OCI-LY1 (cell line): ENCODE measurements around the gene MCF2L2.

ENCODE experiments used
- H2AFZ ChIP-seq: fragments of 200-600 bp; sonication (generic), shearing (Covaris generic); 2 replicates; pipeline ENCODE4 v1.6.0; 2014; ENCODE audit warnings: antibody characterized with exemption, mild to moderate bottlenecking, low read length
- H3F3A ChIP-seq: fragments of 200-600 bp; sonication (generic), shearing (Covaris generic); 2 replicates; pipeline ENCODE4 v1.6.0; 2014; ENCODE audit warnings: mild to moderate bottlenecking, antibody characterized with exemption, low read length, moderate library complexity; ENCODE audit not compliant: insufficient read depth
- H3K27ac ChIP-seq: fragments of 200-600 bp; sonication (generic); 2 replicates; pipeline ENCODE4 v1.5.1; 2014; ENCODE audit warnings: low read length, mixed run types, mild to moderate bottlenecking, low read depth; ENCODE audit not compliant: poor library complexity, severe bottlenecking
- H3K27me3 ChIP-seq: fragments of 200-600 bp; sonication (generic); 2 replicates; pipeline ENCODE4 v1.6.0; 2014; ENCODE audit warnings: antibody characterized with exemption, mild to moderate bottlenecking, low read length, moderate library complexity; ENCODE audit not compliant: insufficient read depth
- H3K36me3 ChIP-seq: fragments of 200-600 bp; sonication (generic); 2 replicates; pipeline ENCODE4 v1.6.1; 2014; ENCODE audit warnings: mild to moderate bottlenecking, antibody characterized with exemption, low read length, moderate library complexity, mixed read lengths; ENCODE audit not compliant: insufficient read depth
- H3K4me1 ChIP-seq: fragments of 200-600 bp; sonication (generic); 2 replicates; pipeline ENCODE4 v1.5.1; 2014; ENCODE audit warnings: mild to moderate bottlenecking, low read length, moderate library complexity; ENCODE audit not compliant: insufficient read depth, severe bottlenecking
- H3K4me2 ChIP-seq: fragments of 200-600 bp; sonication (generic), shearing (Covaris generic); 2 replicates; pipeline ENCODE4 v1.6.1; 2014; ENCODE audit warnings: low read length
- H3K4me3 ChIP-seq: fragments of 200-600 bp; sonication (generic); 2 replicates; pipeline ENCODE4 v1.5.1; 2014; ENCODE audit warnings: low read length, low read depth, mild to moderate bottlenecking, mixed read lengths; ENCODE audit not compliant: poor library complexity, severe bottlenecking
- H3K79me2 ChIP-seq: fragments of 200-600 bp; shearing (Covaris generic); 2 replicates; pipeline ENCODE4 v1.6.1; 2016; ENCODE audit warnings: mixed run types, low read length, mixed read lengths; ENCODE audit not compliant: insufficient read depth
- H3K9ac ChIP-seq: fragments of 200-600 bp; sonication (generic), shearing (Covaris generic); 2 replicates; pipeline ENCODE4 v1.6.1; 2014; ENCODE audit warnings: mild to moderate bottlenecking, low read length, mixed read lengths
- H3K9me2 ChIP-seq: fragments of 200-600 bp; sonication (generic), shearing (Covaris generic); 2 replicates; pipeline ENCODE4 v1.6.1; 2014; ENCODE audit warnings: low read depth, mild to moderate bottlenecking, low read length, mixed read lengths
- H3K9me3 ChIP-seq: fragments of 200-600 bp; shearing (Covaris generic); 2 replicates; pipeline ENCODE4 v1.6.1; 2014; ENCODE audit warnings: low read length, mixed read lengths
- H4K20me1 ChIP-seq: fragments of 200-600 bp; sonication (generic), shearing (Covaris generic); 2 replicates; pipeline ENCODE4 v1.6.0; 2016; ENCODE audit warnings: mild to moderate bottlenecking, low read length; ENCODE audit not compliant: insufficient read depth
- EZH2 ChIP-seq: fragments of 200-600 bp; sonication (generic), shearing (Covaris generic); IDR thresholded peaks from 2 replicates; pipeline ENCODE4 v1.8.0; 2017; ENCODE audit warnings: borderline replicate concordance, mixed run types, mild to moderate bottlenecking, antibody characterized with exemption, low read length, moderate library complexity, mixed read lengths
- TF ChIP-seq, protein P1 (sequence below): fragments of 200-600 bp; sonication (generic), shearing (Covaris generic); IDR thresholded peaks from 2 replicates; pipeline ENCODE4 v1.5.1; 2017; ENCODE audit warnings: mild to moderate bottlenecking, antibody characterized with exemption, low read length, moderate library complexity, mixed read lengths

The MCF2L2 gene

DNA sequence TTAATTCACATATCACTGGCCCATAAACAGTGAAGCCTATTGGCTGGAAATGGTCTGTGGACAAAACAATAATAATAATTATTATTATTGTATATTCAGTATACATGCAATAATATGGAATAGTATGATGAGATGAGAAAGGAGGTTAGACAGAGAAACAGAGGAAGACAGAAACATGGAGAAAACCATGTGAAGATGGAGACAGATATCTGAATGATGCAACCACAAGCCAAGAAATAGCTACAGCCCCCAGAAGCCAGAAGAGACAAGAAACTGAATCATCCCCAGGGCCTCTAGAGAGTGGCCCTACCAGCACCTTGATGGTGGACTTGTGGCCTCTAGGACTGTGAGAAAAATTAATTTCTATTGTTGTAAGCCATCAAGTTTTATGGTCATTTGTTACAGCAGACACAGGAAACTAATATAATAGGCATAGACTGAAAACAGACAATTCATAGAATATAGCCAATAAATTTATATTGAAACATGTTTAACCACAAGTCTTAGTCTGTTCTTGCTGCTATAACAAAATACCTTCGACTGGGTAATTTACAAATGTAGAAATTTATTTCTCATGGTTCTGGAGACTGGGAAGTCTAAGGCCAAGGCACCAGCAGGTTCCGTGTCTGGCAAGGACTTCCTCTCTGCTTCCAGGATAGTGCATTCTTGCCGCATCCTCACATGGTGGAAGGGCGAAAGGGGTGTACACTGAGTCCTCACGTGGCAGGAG, 31.6 kb downstream of the MCF2L2 start:
- no peaks in the 10 kb centered on the region for H3K9me2 ChIP-seq
- 0 out of 2 replicates have a peak, but pooled peaks cover 3% of the 10 kb centered on the region for H3K27me3 ChIP-seq
- H3K79me2 ChIP-seq: no peaks in the 10 kb centered on the region
- H2AFZ ChIP-seq: no peak overlapping the region
- TF ChIP-seq, protein P1, sequence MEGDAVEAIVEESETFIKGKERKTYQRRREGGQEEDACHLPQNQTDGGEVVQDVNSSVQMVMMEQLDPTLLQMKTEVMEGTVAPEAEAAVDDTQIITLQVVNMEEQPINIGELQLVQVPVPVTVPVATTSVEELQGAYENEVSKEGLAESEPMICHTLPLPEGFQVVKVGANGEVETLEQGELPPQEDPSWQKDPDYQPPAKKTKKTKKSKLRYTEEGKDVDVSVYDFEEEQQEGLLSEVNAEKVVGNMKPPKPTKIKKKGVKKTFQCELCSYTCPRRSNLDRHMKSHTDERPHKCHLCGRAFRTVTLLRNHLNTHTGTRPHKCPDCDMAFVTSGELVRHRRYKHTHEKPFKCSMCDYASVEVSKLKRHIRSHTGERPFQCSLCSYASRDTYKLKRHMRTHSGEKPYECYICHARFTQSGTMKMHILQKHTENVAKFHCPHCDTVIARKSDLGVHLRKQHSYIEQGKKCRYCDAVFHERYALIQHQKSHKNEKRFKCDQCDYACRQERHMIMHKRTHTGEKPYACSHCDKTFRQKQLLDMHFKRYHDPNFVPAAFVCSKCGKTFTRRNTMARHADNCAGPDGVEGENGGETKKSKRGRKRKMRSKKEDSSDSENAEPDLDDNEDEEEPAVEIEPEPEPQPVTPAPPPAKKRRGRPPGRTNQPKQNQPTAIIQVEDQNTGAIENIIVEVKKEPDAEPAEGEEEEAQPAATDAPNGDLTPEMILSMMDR: no peak
- TF ChIP-seq EZH2: no peak
- H3K27ac ChIP-seq: no peak overlapping the region
- no peaks in the 10 kb centered on the region for H3K36me3 ChIP-seq
- H3K9me3 ChIP-seq: no peaks in the 10 kb centered on the region
- H3K4me1 ChIP-seq: no peaks in the 10 kb centered on the region
- no peaks in the 10 kb centered on the region for H4K20me1 ChIP-seq
- no peak overlapping the region for H3K9ac ChIP-seq
- H3K4me3 ChIP-seq: no peak overlapping the region
- no peaks in the 10 kb centered on the region for H3F3A ChIP-seq
- H3K4me2 ChIP-seq: no peak overlapping the region

DNA sequence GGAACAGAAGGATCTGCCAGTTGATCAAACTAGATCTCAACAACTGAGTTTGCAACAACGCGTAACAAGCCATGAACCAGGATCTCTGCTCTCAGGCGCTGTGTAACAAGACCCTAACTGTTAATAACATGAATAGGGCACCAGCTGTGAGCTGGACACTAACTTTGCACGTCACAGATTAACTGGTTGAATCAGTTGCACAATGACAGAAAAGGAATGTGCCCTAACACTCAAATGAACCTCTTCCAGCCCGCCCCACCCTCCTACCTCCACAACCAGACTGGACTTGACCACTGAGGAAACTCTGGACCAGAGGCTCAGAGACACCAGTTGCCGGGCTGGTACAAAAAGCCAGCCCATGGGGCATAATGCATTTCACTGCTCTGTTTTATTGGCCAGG, 34.3 kb downstream of the MCF2L2 start:
- Histone ChIP-seq H3K79me2 (no peaks in the 10 kb centered on the region), H3K9me2 (no peaks in the 10 kb centered on the region), H3K4me3 (no peak overlapping the region), H3K9me3 (no peaks in the 10 kb centered on the region), H3K36me3 (no peaks in the 10 kb centered on the region), H3K4me2 (no peak overlapping the region), H2AFZ (no peak overlapping the region), H4K20me1 (no peaks in the 10 kb centered on the region), H3F3A (no peaks in the 10 kb centered on the region), H3K9ac (no peak overlapping the region), H3K4me1 (no peaks in the 10 kb centered on the region), H3K27ac (no peak overlapping the region), H3K27me3 (0 out of 2 replicates have a peak, but pooled peaks cover 3% of the 10 kb centered on the region)
- TF ChIP-seq EZH2: no peak
- TF ChIP-seq, protein P1: no peak

DNA sequence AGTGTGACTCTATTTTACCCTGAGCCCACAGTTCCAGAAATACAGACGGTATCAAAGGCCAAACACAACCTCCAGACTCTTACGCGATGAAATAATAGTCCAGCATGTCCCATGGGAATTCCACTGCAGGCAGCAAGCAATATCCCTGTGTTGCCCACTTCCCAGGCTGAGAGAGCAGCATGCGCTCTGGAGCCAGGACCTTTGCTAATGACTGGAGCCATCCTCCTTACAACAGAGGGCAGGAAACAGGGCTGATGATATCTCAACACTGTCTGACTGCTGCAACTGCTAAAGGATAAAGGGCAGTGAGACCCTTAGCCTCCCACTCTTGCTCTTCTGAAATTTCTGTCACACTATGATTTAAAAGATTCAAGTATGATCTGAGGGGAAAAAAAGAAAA, 34.8 kb downstream of the MCF2L2 start:
- H3F3A ChIP-seq: no peaks in the 10 kb centered on the region
- H3K79me2 ChIP-seq: no peaks in the 10 kb centered on the region
- H3K9me3 ChIP-seq: no peaks in the 10 kb centered on the region
- no peaks in the 10 kb centered on the region for H3K9me2 ChIP-seq
- H3K27ac ChIP-seq: no peak overlapping the region
- H3K4me2 ChIP-seq: no peak overlapping the region
- no peaks in the 10 kb centered on the region for H4K20me1 ChIP-seq
- H3K9ac ChIP-seq: no peak overlapping the region
- no peaks in the 10 kb centered on the region for H3K36me3 ChIP-seq
- no peaks in the 10 kb centered on the region for H3K4me1 ChIP-seq
- H3K4me3 ChIP-seq: no peak overlapping the region
- 0 out of 2 replicates have a peak, but pooled peaks cover 3% of the 10 kb centered on the region for H3K27me3 ChIP-seq
- TF ChIP-seq, protein P1: no peak
- TF ChIP-seq EZH2: no peak
- no peak overlapping the region for H2AFZ ChIP-seq
